ENCODE results near the gene GNG14. TPM values are rescaled to one million over a fixed set of nuclear protein-coding genes. Genes with fewer than 3 reads are reported as not detected.

GNG14 gene
- total and polyA plus RNA-seq, 2 of the 13 experiments (the other 11 are each of a cell fraction or from before 2014, with no cell fraction given), result not detected

GRCh38 chr19:12669270-12670158 is 18.3 kb upstream of the GNG14 start (continued):
- TF ChIP-seq, protein P1, sequence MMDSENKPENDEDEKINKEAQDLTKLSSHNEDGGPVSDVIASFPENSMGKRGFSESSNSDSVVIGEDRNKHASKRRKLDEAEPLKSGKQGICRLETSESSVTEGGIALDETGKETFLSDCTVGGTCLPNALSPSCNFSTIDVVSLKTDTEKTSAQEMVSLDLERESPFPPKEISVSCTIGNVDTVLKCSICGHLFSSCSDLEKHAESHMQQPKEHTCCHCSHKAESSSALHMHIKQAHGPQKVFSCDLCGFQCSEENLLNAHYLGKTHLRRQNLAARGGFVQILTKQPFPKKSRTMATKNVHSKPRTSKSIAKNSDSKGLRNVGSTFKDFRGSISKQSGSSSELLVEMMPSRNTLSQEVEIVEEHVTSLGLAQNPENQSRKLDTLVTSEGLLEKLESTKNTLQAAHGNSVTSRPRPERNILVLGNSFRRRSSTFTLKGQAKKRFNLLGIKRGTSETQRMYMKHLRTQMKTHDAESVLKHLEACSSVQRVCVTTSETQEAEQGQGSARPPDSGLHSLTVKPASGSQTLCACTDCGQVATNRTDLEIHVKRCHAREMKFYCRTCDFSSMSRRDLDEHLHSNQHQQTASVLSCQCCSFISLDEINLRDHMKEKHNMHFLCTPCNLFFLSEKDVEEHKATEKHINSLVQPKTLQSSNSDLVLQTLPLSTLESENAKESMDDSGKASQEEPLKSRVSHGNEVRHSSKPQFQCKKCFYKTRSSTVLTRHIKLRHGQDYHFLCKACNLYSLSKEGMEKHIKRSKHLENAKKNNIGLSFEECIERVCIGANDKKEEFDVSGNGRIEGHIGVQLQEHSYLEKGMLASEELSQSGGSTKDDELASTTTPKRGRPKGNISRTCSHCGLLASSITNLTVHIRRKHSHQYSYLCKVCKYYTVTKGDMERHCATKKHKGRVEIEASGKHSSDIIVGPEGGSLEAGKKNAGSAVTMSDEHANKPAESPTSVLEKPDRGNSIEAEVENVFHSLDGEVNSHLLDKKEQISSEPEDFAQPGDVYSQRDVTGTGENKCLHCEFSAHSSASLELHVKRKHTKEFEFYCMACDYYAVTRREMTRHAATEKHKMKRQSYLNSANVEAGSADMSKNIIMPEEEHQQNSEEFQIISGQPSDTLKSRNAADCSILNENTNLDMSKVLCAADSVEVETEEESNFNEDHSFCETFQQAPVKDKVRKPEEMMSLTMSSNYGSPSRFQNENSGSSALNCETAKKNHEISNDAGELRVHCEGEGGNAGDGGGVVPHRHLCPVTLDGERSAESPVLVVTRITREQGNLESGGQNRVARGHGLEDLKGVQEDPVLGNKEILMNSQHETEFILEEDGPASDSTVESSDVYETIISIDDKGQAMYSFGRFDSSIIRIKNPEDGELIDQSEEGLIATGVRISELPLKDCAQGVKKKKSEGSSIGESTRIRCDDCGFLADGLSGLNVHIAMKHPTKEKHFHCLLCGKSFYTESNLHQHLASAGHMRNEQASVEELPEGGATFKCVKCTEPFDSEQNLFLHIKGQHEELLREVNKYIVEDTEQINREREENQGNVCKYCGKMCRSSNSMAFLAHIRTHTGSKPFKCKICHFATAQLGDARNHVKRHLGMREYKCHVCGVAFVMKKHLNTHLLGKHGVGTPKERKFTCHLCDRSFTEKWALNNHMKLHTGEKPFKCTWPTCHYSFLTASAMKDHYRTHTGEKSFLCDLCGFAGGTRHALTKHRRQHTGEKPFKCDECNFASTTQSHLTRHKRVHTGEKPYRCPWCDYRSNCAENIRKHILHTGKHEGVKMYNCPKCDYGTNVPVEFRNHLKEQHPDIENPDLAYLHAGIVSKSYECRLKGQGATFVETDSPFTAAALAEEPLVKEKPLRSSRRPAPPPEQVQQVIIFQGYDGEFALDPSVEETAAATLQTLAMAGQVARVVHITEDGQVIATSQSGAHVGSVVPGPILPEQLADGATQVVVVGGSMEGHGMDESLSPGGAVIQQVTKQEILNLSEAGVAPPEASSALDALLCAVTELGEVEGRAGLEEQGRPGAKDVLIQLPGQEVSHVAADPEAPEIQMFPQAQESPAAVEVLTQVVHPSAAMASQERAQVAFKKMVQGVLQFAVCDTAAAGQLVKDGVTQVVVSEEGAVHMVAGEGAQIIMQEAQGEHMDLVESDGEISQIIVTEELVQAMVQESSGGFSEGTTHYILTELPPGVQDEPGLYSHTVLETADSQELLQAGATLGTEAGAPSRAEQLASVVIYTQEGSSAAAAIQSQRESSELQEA (CRISPR knock-in tag; IDR thresholded peaks at IDR 0.05; ENCODE audit: not compliant biosample characterization), result peak; percentile 18
- TF ChIP-seq YY1 (IDR thresholded peaks at IDR 0.05; ENCODE audit: insufficient read depth, insufficient replicate concordance, low read depth, low read length), result peak; percentile 85
- peak; percentile 21; the same call in 1 of the 2 replicates for TF ChIP-seq KDM4B (CRISPR knock-in tag; IDR thresholded peaks at IDR 0.05)
- TF ChIP-seq KLF6 (CRISPR knock-in tag; IDR thresholded peaks at IDR 0.05), result peak; percentile 56; the same call in 1 of the 2 replicates
- TF ChIP-seq SNAI1 (CRISPR knock-in tag; IDR thresholded peaks at IDR 0.05; ENCODE audit: borderline replicate concordance), result no peak; the same call in 1 of the 2 replicates
- 0 out of 2 replicates have a peak, but pooled peaks have one; percentile 11 for TF ChIP-seq BCL6 (CRISPR knock-in tag; IDR thresholded peaks at IDR 0.05)
- TF ChIP-seq HMG20A (CRISPR knock-in tag; IDR thresholded peaks at IDR 0.05; ENCODE audit: borderline replicate concordance), result no peak
- peak; percentile 45 for TF ChIP-seq MED8 (CRISPR knock-in tag; IDR thresholded peaks at IDR 0.05; ENCODE audit: insufficient replicate concordance)
- TF ChIP-seq KMT2B (CRISPR knock-in tag; IDR thresholded peaks at IDR 0.05), result peak; percentile 88
- peak; percentile 27; the same call in 1 of the 2 replicates for TF ChIP-seq ZNF124 (CRISPR knock-in tag; IDR thresholded peaks at IDR 0.05)
- peak; percentile 22; the same call in 1 of the 2 replicates for TF ChIP-seq KLF9 (CRISPR knock-in tag; IDR thresholded peaks at IDR 0.05; ENCODE audit: low read depth)
- no peak for TF ChIP-seq CBFB (CRISPR knock-in tag; IDR thresholded peaks at IDR 0.05)
- no peak for TF ChIP-seq SOX5 (CRISPR knock-in tag; IDR thresholded peaks at IDR 0.05; ENCODE audit: borderline replicate concordance)
- TF ChIP-seq FOXA3 (CRISPR knock-in tag; IDR thresholded peaks at IDR 0.05), result peak; percentile 58
- TF ChIP-seq PCBP2 (optimal IDR thresholded peaks at IDR 0.05; ENCODE audit: low read depth, low read length, poor library complexity, severe bottlenecking), result peak; percentile 39
- TF ChIP-seq, protein P2, sequence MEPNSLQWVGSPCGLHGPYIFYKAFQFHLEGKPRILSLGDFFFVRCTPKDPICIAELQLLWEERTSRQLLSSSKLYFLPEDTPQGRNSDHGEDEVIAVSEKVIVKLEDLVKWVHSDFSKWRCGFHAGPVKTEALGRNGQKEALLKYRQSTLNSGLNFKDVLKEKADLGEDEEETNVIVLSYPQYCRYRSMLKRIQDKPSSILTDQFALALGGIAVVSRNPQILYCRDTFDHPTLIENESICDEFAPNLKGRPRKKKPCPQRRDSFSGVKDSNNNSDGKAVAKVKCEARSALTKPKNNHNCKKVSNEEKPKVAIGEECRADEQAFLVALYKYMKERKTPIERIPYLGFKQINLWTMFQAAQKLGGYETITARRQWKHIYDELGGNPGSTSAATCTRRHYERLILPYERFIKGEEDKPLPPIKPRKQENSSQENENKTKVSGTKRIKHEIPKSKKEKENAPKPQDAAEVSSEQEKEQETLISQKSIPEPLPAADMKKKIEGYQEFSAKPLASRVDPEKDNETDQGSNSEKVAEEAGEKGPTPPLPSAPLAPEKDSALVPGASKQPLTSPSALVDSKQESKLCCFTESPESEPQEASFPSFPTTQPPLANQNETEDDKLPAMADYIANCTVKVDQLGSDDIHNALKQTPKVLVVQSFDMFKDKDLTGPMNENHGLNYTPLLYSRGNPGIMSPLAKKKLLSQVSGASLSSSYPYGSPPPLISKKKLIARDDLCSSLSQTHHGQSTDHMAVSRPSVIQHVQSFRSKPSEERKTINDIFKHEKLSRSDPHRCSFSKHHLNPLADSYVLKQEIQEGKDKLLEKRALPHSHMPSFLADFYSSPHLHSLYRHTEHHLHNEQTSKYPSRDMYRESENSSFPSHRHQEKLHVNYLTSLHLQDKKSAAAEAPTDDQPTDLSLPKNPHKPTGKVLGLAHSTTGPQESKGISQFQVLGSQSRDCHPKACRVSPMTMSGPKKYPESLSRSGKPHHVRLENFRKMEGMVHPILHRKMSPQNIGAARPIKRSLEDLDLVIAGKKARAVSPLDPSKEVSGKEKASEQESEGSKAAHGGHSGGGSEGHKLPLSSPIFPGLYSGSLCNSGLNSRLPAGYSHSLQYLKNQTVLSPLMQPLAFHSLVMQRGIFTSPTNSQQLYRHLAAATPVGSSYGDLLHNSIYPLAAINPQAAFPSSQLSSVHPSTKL (CRISPR knock-in tag; IDR thresholded peaks at IDR 0.05), result no peak
- TF ChIP-seq YEATS4 (CRISPR knock-in tag; IDR thresholded peaks at IDR 0.05; ENCODE audit: borderline replicate concordance), result peak; percentile 74; the same call in 1 of the 2 replicates
